H1 (cell line): ENCODE results near the gene MAGOH. TPM values are rescaled to one million over a fixed set of nuclear protein-coding genes. Genes with fewer than 3 reads are reported as not detected.

Source experiments
- CTCF ChIA-PET: fragments of 300-600 bp; sonication (Branson Sonifier 250); formaldehyde crosslinking; loops from one replicate; lab custom pipeline; 2021; ENCODE audit not compliant: partially characterized antibody; lab: Charles Lee
- POLR2A ChIA-PET: fragments of 300-600 bp; sonication (Branson Sonifier 250); formaldehyde crosslinking; loops from one replicate; lab custom pipeline; 2021; ENCODE audit warnings: inconsistent platforms; ENCODE audit not compliant: partially characterized antibody; lab: Charles Lee
- DNase-seq, 2 experiments: peaks; one replicate each; pipeline versions ENCODE4 v3.0.0 to v3.0.0-alpha.2; 2010 to 2022; ENCODE audit warnings: low spot score in 2 of 2, low read depth in 1 of 2, mixed read lengths in 1 of 2
- FAIRE-seq: peaks from 2 replicates; lab custom pipeline; 2011; peaks lifted over from hg19 to GRCh38; lab: Jason Lieb, UNC
- H2AFZ ChIP-seq: 2 replicates; pipeline ENCODE4 v1.8.1; 2012; ENCODE audit warnings: low read length, inconsistent platforms
- H2AK5ac ChIP-seq: 2 replicates; pipeline ENCODE4 v1.6.1; 2013; ENCODE audit warnings: low read depth, low read length
- H2BK120ac ChIP-seq: replicated peaks from 2 replicates; pipeline ENCODE3; 2013; ENCODE audit warnings: low read depth, low read length, inconsistent platforms
- H2BK12ac ChIP-seq: 2 replicates; pipeline ENCODE4 v1.6.1; 2013; ENCODE audit warnings: low read depth, low read length
- H2BK15ac ChIP-seq: 2 replicates; pipeline ENCODE4 v1.6.1; 2013; ENCODE audit warnings: low read length
- H2BK20ac ChIP-seq: 2 replicates; pipeline ENCODE4 v1.6.1; 2013; ENCODE audit warnings: low read length
- H2BK5ac ChIP-seq: 2 replicates; pipeline ENCODE4 v1.6.1; 2013; ENCODE audit warnings: low read depth, low read length
- H3K14ac ChIP-seq: 2 replicates; pipeline ENCODE4 v1.6.1; 2013; ENCODE audit warnings: inconsistent platforms; ENCODE audit not compliant: insufficient read length
- H3K18ac ChIP-seq: 2 replicates; pipeline ENCODE4 v1.6.1; 2013; ENCODE audit warnings: low read length; ENCODE audit errors: extremely low read depth
- H3K23ac ChIP-seq: 2 replicates; pipeline ENCODE4 v1.6.1; 2013; ENCODE audit warnings: inconsistent platforms; ENCODE audit not compliant: insufficient read length
- H3K23me2 ChIP-seq: 2 replicates; pipeline ENCODE4 v1.6.1; 2013; ENCODE audit warnings: low read depth, low read length
- H3K27ac ChIP-seq: 2 replicates; pipeline ENCODE4 v1.6.1; 2011; ENCODE audit warnings: low read depth, low read length, inconsistent platforms
- H3K27me3 ChIP-seq, 4 experiments: replicated peaks in 1 of 4; 1 replicate in 1 of 4; 2 replicates in 3 of 4; pipeline versions ENCODE4 v1.6.1 to v1.8.1; 2011 to 2013; ENCODE audit warnings: low read length in 3 of 4, mild to moderate bottlenecking in 3 of 4, inconsistent platforms in 2 of 4, mixed read lengths in 2 of 4, moderate library complexity in 1 of 4; ENCODE audit not compliant: control insufficient read depth in 3 of 4, insufficient read depth in 3 of 4; ENCODE audit errors: extremely low read depth in 1 of 4
- H3K36me3 ChIP-seq, 4 experiments: 2 replicates each; pipeline versions ENCODE4 v1.6.1 to v1.8.1; 2011 to 2013; ENCODE audit warnings: mild to moderate bottlenecking in 4 of 4, low read length in 3 of 4, moderate library complexity in 2 of 4, control low read depth in 1 of 4, inconsistent platforms in 1 of 4; ENCODE audit not compliant: insufficient read depth in 4 of 4, control insufficient read depth in 2 of 4
- H3K4ac ChIP-seq: replicated peaks from 2 replicates; pipeline ENCODE3; 2013; ENCODE audit warnings: low read length, low read depth, mixed read lengths, inconsistent platforms; ENCODE audit not compliant: insufficient read length
- H3K4me1 ChIP-seq, 4 experiments: replicated peaks in 1 of 4; 1 replicate in 1 of 4; 2 replicates in 3 of 4; pipeline versions ENCODE4 v1.6.1 to v1.8.1; 2011 to 2013; ENCODE audit warnings: low read length in 3 of 4, inconsistent platforms in 2 of 4, mixed read lengths in 1 of 4; ENCODE audit not compliant: insufficient read depth in 4 of 4, control insufficient read depth in 3 of 4
- H3K4me2 ChIP-seq, 2 experiments: 2 replicates each; pipeline versions ENCODE4 v1.6.1 to v1.8.1; 2011 to 2013; ENCODE audit warnings: low read depth in 2 of 2, low read length in 2 of 2, control low read depth in 1 of 2, inconsistent platforms in 1 of 2, mild to moderate bottlenecking in 1 of 2; ENCODE audit not compliant: insufficient read depth in 1 of 2
- H3K4me3 ChIP-seq, 4 experiments: fragments of 200-600, 300-600 bp in 1 of 4; sonication (generic), shearing (Covaris generic), sonication (Bioruptor Twin) in 1 of 4; 2 replicates each; pipeline versions ENCODE4 v1.5.1 to v1.8.1; 2011 to 2016; ENCODE audit warnings: low read length in 4 of 4, low read depth in 3 of 4, control low read depth in 2 of 4, inconsistent platforms in 2 of 4, mild to moderate bottlenecking in 2 of 4, mixed read lengths in 1 of 4, moderate library complexity in 1 of 4; ENCODE audit not compliant: insufficient read depth in 2 of 4; ENCODE audit errors: extremely low read depth in 1 of 4
- H3K56ac ChIP-seq: replicated peaks from 2 replicates; pipeline ENCODE3; 2013; ENCODE audit warnings: low read depth, mild to moderate bottlenecking, mixed read lengths, low read length, inconsistent platforms; ENCODE audit not compliant: insufficient read length
- H3K79me1 ChIP-seq: 2 replicates; pipeline ENCODE4 v1.6.1; 2013; ENCODE audit warnings: low read depth, low read length, control low read depth
- H3K79me2 ChIP-seq, 2 experiments: 2 replicates each; pipeline versions ENCODE4 v1.6.1 to v1.8.1; 2012 to 2013; ENCODE audit warnings: low read length in 2 of 2, mild to moderate bottlenecking in 2 of 2, inconsistent platforms in 1 of 2; ENCODE audit not compliant: insufficient read depth in 2 of 2, control insufficient read depth in 1 of 2
- H3K9ac ChIP-seq, 4 experiments: replicated peaks in 1 of 4; 1 replicate in 1 of 4; 2 replicates in 3 of 4; pipeline versions ENCODE4 v1.6.1 to v1.8.1; 2011 to 2013; ENCODE audit warnings: low read depth in 3 of 4, low read length in 3 of 4, control low read depth in 2 of 4, mild to moderate bottlenecking in 2 of 4, moderate library complexity in 2 of 4, inconsistent platforms in 1 of 4; ENCODE audit errors: extremely low read depth in 1 of 4
- H3K9me3 ChIP-seq, 2 experiments: 2 replicates each; pipeline versions ENCODE4 v1.6.1 to v1.8.1; 2012 to 2013; ENCODE audit warnings: mild to moderate bottlenecking in 2 of 2, moderate library complexity in 2 of 2, control low read depth in 1 of 2, inconsistent platforms in 1 of 2, low read depth in 1 of 2, low read length in 1 of 2, mixed read lengths in 1 of 2; ENCODE audit not compliant: insufficient read depth in 2 of 2
- H4K20me1 ChIP-seq, 2 experiments: replicated peaks in 1 of 2; 2 replicates each; pipeline versions ENCODE3 to v1.8.1; 2011 to 2013; ENCODE audit warnings: inconsistent platforms in 2 of 2, low read length in 2 of 2, mild to moderate bottlenecking in 1 of 2; ENCODE audit not compliant: insufficient read depth in 2 of 2, control insufficient read depth in 1 of 2
- H4K5ac ChIP-seq: 2 replicates; pipeline ENCODE4 v1.6.1; 2013; ENCODE audit warnings: low read length, low read depth, mixed read lengths, inconsistent platforms; ENCODE audit not compliant: insufficient read length
- H4K8ac ChIP-seq: 2 replicates; pipeline ENCODE4 v1.8.0; 2013; ENCODE audit warnings: mild to moderate bottlenecking, moderate library complexity, low read length, inconsistent platforms; ENCODE audit not compliant: insufficient read depth; ENCODE audit errors: extremely low read depth
- H4K91ac ChIP-seq: replicated peaks from 2 replicates; pipeline ENCODE3; 2013; ENCODE audit warnings: low read length, mixed read lengths, inconsistent platforms; ENCODE audit not compliant: insufficient read length
- BACH1 ChIP-seq: IDR thresholded peaks from 2 replicates; pipeline ENCODE4 v1.6.1; 2012; ENCODE audit warnings: low read length, improper control_type of control experiment
- E2F6 ChIP-seq: IDR thresholded peaks from 2 replicates; pipeline ENCODE4 v1.6.1; 2012; ENCODE audit warnings: inconsistent platforms
- EZH2 ChIP-seq: fragments of 200-600 bp; sonication (generic); IDR thresholded peaks from 2 replicates; pipeline ENCODE4 v1.7.1; 2012; ENCODE audit warnings: low read depth, mild to moderate bottlenecking, moderate library complexity, low read length, inconsistent platforms; ENCODE audit not compliant: severe bottlenecking
- KDM4A ChIP-seq: IDR thresholded peaks from one replicate; pipeline ENCODE4 v1.7.1; 2012; ENCODE audit warnings: low read depth, mild to moderate bottlenecking, moderate library complexity, low read length, inconsistent platforms; ENCODE audit not compliant: severe bottlenecking
- MAFK ChIP-seq: IDR thresholded peaks from 2 replicates; pipeline ENCODE4 v1.6.1; 2012; ENCODE audit warnings: low read depth, mild to moderate bottlenecking, improper control_type of control experiment, low read length
- MAX ChIP-seq: IDR thresholded peaks from 2 replicates; pipeline ENCODE4 v1.6.1; 2012; ENCODE audit warnings: inconsistent platforms
- RBBP5 ChIP-seq: IDR thresholded peaks from 2 replicates; pipeline ENCODE4 v1.7.1; 2012; ENCODE audit warnings: low read depth, mild to moderate bottlenecking, inconsistent platforms, low read length, moderate library complexity, borderline replicate concordance
- RFX5 ChIP-seq: IDR thresholded peaks from 2 replicates; pipeline ENCODE4 v1.6.1; 2011; ENCODE audit warnings: low read depth, low read length, improper control_type of control experiment, borderline replicate concordance
- SIRT6 ChIP-seq: IDR thresholded peaks from one replicate; pipeline ENCODE4 v1.7.1; 2012; ENCODE audit warnings: low read length, inconsistent platforms
- SP2 ChIP-seq: IDR thresholded peaks from 2 replicates; pipeline ENCODE4 v1.6.1; 2012; ENCODE audit warnings: mild to moderate bottlenecking, low read length, inconsistent platforms
- SRF ChIP-seq: IDR thresholded peaks from 2 replicates; pipeline ENCODE4 v1.6.1; 2011; ENCODE audit warnings: mild to moderate bottlenecking, low read depth, low read length, moderate library complexity
- TAF7 ChIP-seq: optimal IDR thresholded peaks from 2 replicates; pipeline ENCODE3; 2011; ENCODE audit warnings: low read depth, mild to moderate bottlenecking, inconsistent platforms, low read length, moderate library complexity, borderline replicate concordance
- TEAD4 ChIP-seq: IDR thresholded peaks from 2 replicates; pipeline ENCODE4 v1.6.1; 2012; ENCODE audit warnings: low read depth, low read length, inconsistent platforms, mixed read lengths
- YY1 ChIP-seq: IDR thresholded peaks from 2 replicates; pipeline ENCODE4 v1.6.1; 2011; ENCODE audit warnings: low read depth, mild to moderate bottlenecking, low read length
- polyA plus RNA-seq, 7 experiments: library from polyadenylated mRNA; depleted of rRNA in 3 of 7; stranded (reverse) in 5 of 7; unstranded in 2 of 7; fragments of >200 nt in 5 of 7; fragments of 200-250 nt in 2 of 7; gene quantifications; 1 replicate in 5 of 7; 2 replicates in 1 of 7; 4 replicates in 1 of 7; pipeline versions ENCODE4 v1.2.1 to v1.2.3, GENCODE V29; 2011 to 2013; ENCODE audit warnings: missing spikeins in 2 of 7, mixed read lengths in 2 of 7
- total RNA-seq: library from RNA; stranded (reverse); fragmentation: NEBNext Ultra II Directional; extraction: Animal tissue kit (Norgen Biotek cat#: 25700); gene quantifications from 2 replicates; pipeline ENCODE4 v1.2.1, GENCODE V29; 2021

MAGOH gene
- total and polyA plus RNA-seq, 2 of the 8 experiments (the other 6 are each of a cell fraction or from before 2014, with no cell fraction given): 46.9 to 74.3 TPM

DNA sequence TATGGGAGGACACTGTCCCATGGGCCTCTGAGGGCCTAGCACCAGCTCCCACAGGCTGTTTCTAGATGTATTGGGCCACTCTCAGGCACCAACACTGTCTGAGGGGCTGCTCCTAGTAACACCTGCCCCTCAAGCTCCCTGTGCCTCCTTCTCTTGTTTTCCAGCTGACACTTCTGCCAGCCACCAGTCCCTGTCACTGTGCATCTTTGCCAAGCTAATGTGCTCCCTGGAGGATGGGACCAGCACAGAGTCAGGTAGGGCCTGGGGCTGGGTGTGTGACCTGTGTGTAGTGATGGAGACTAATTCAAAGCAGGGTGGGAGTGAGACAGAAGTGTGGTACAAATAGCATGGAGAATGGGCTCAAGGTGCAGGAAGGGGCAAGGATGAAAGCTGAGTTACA lies 29.4 kb upstream of the MAGOH start:
- Histone ChIP-seq H3K23ac (no peak overlapping the region), H3K56ac (no peak overlapping the region), H2BK12ac (no peak overlapping the region), H4K8ac (no peak overlapping the region), H3K79me2 (no peaks in the 10 kb centered on the region), H2BK120ac (no peak overlapping the region), H3K79me1 (no peaks in the 10 kb centered on the region), H4K5ac (no peak overlapping the region), H3K27me3 (no peaks in the 10 kb centered on the region), H3K9ac (no peak overlapping the region), H2BK5ac (no peak overlapping the region), H3K23me2 (no peaks in the 10 kb centered on the region), H4K91ac (no peak overlapping the region), H3K14ac (no peak overlapping the region), H3K27ac (no peak overlapping the region), H3K4me2 (no peak overlapping the region), H3K4me1 (no peaks in the 10 kb centered on the region), H3K9me3 (no peaks in the 10 kb centered on the region), H2AK5ac (no peak overlapping the region), H2BK20ac (no peak overlapping the region), H3K36me3 (peaks cover 30 to 76% (median 63%) of the 10 kb centered on the region in 4 experiments), H3K4ac (no peak overlapping the region), H2AFZ (no peak overlapping the region), H4K20me1 (peaks cover 0 to 9% of the 10 kb centered on the region in 2 experiments), H2BK15ac (no peak overlapping the region), H3K4me3 (no peak overlapping the region), H3K18ac (no peak overlapping the region)
- POLR2A ChIA-PET: no interaction called here
- DNase-seq: no peak
- no peak for TF ChIP-seq MAFK
- TF ChIP-seq SIRT6: no peak
- no peak for TF ChIP-seq SRF
- no peak for TF ChIP-seq YY1
- no peak for TF ChIP-seq EZH2
- TF ChIP-seq TAF7: no peak
- no peak for TF ChIP-seq BACH1
- no peak for TF ChIP-seq SP2
- TF ChIP-seq TEAD4: no peak
- TF ChIP-seq E2F6: no peak
- no peak for TF ChIP-seq MAX
- no peak for TF ChIP-seq RFX5
- no peak for TF ChIP-seq RBBP5
- TF ChIP-seq KDM4A: no peak
- no peak for FAIRE-seq
- CTCF ChIA-PET: interaction anchor here (0.6 to 4.1 kb wide), 12 partner anchors 8 to 416 kb away, joined by 3 to 18 read pairs (median 4); no protein-coding TSS in a partner anchor
